ENCODE results near the gene PHKA1.

- TF ChIP-seq CTCF (IDR thresholded peaks at IDR 0.05) (no peak), POLR2A (IDR thresholded peaks at IDR 0.05) (no peak), POLR2AphosphoS5 (IDR thresholded peaks at IDR 0.05) (no peak)
Measured at GRCh38 chrX:72620550-72621145, 93.5 kb downstream of the PHKA1 start.
